Heart left ventricle (tissue), 13 donors: ENCODE data around the gene KRTAP2-3.

ENCODE experiments used
- CTCF ChIP-seq, 12 donors: fragments of 200-600 bp; sonication (generic) in 4 of 12; IDR thresholded peaks; one replicate each; pipeline versions ENCODE4 v1.5.0 to v1.8.0; 2018 to 2022; ENCODE audit warnings: antibody characterized with exemption in 12 of 12, mild to moderate bottlenecking in 5 of 12
- POLR2A ChIP-seq, 2 donors: fragments of 450-650 bp; IDR thresholded peaks; one replicate each; pipeline ENCODE4 v1.6.1; 2017; ENCODE audit warnings: antibody characterized with exemption in 2 of 2, mild to moderate bottlenecking in 2 of 2, moderate library complexity in 2 of 2
- donor health status: ischemic (EF 13 %, LVEDD 7.1; RV severe dilation, severe dysfunction).
- donor health status: DM: no; HTN: yes; CAD: no.
- donor health status: DM: no; HTN: no; CAD: no.
- donor health status: ischemic (EF 25% LVEDD 6.9; RV normal size, moderate dysfunction).
- donor health status: ischemic (EF 25% LVEDD 5.7; RV mildly dilated, moderate dysfunction).
- donor health status: ischemic (EF 35%, LVEDD 5.7; RV mildly dilated, moderate dysfunction).
- donor health status: nonischemic (EF 11% LVEDD 7.7; RV severe dilation, severe dysfunction).
- donor health status: DM: yes; HTN: yes; CAD: no.
- donor health status: PGD.
- donor health status: ischemic (EF 29% LVEDD 5.4; RV normal size, mild dysfunction).
- donor health status: nonischemic (EF 23%, LVEDD 6.1; RV moderate dilation, normal function).

- TF ChIP-seq CTCF (IDR thresholded peaks at IDR 0.05) (no peak), POLR2A (IDR thresholded peaks at IDR 0.05) (no peak)
Measured at GRCh38 chr17:41076788-41077187, 16.9 kb upstream of the KRTAP2-3 start.
